HEK293 (cell line): ENCODE results near the gene TBC1D19.
"Not testable (repeated sequence)": the region's sequence is repeated elsewhere in the genome, so short reads cannot be mapped to it uniquely, and the experiment has no call there.

Source experiments
- CTCF ChIA-PET: fragments of 350-600 bp; formaldehyde crosslinking; extraction: SDS; loops from one replicate; lab custom pipeline; 2021; ENCODE audit warnings: antibody characterized with exemption; lab: Yijun Ruan, JAX
- POLR2A ChIA-PET: fragments of 300-600 bp; formaldehyde crosslinking; extraction: SDS; loops from one replicate; lab custom pipeline; 2020; ENCODE audit warnings: antibody characterized with exemption, inconsistent platforms; lab: Yijun Ruan, JAX
- H3K27ac ChIP-seq: fragments of 200-500 bp; sonication (Bioruptor generic); 2 replicates; pipeline ENCODE4 v1.5.1; 2014; ENCODE audit warnings: low read depth, low read length, control low read depth, inconsistent platforms; ENCODE audit errors: extremely low read depth
- H3K36me3 ChIP-seq, 2 experiments: fragments of 200-500 bp in 1 of 2; sonication (Bioruptor generic) in 1 of 2; 1 replicate in 1 of 2; 2 replicates in 1 of 2; pipeline ENCODE4 v1.5.1; 2014 to 2017; ENCODE audit warnings: inconsistent platforms in 2 of 2, low read length in 2 of 2; ENCODE audit not compliant: control insufficient read depth in 2 of 2, insufficient read depth in 1 of 2
- H3K4me1 ChIP-seq: fragments of 200-500 bp; sonication (Bioruptor generic); 2 replicates; pipeline ENCODE4 v1.5.1; 2014; ENCODE audit warnings: mild to moderate bottlenecking, low read length, inconsistent platforms; ENCODE audit not compliant: control insufficient read depth, insufficient read depth
- H3K4me3 ChIP-seq: 2 replicates; pipeline ENCODE4 v1.5.1; 2011; ENCODE audit warnings: low read depth, mild to moderate bottlenecking, control low read depth, low read length, moderate library complexity
- H3K9me3 ChIP-seq: fragments of 200-500 bp; sonication (Bioruptor generic); 2 replicates; pipeline ENCODE4 v1.5.1; 2014; ENCODE audit warnings: low read depth, low read length, inconsistent platforms; ENCODE audit not compliant: control insufficient read depth, insufficient read depth
- KLF10 ChIP-seq: fragments of 450-650 bp; IDR thresholded peaks from 2 replicates; pipeline ENCODE4 v1.5.1; 2018; ENCODE audit warnings: missing biosample characterization, mild to moderate bottlenecking, missing genetic modification characterization
- SETDB1 ChIP-seq: IDR thresholded peaks from one replicate; pipeline ENCODE4 v1.6.1; 2017; ENCODE audit warnings: mild to moderate bottlenecking, low read length, moderate library complexity, mixed read lengths; ENCODE audit not compliant: insufficient read length
- ZBTB21 ChIP-seq: fragments of 450-650 bp; formaldehyde crosslinking; IDR thresholded peaks from 2 replicates; pipeline ENCODE4 v1.5.1; 2017; ENCODE audit warnings: missing biosample characterization, missing genetic modification characterization
- ZBTB8A ChIP-seq: fragments of 450-650 bp; formaldehyde crosslinking; IDR thresholded peaks from 2 replicates; pipeline ENCODE4 v1.5.1; 2016; ENCODE audit warnings: missing biosample characterization, missing genetic modification characterization
- ZNF140 ChIP-seq: fragments of 450-650 bp; formaldehyde crosslinking; IDR thresholded peaks from 2 replicates; pipeline ENCODE4 v1.5.1; 2016; ENCODE audit warnings: missing biosample characterization, missing genetic modification characterization
- ZNF239 ChIP-seq: fragments of 450-650 bp; formaldehyde crosslinking; IDR thresholded peaks from 2 replicates; pipeline ENCODE4 v1.5.1; 2016; ENCODE audit warnings: missing biosample characterization, missing genetic modification characterization
- ZNF266 ChIP-seq: fragments of 450-650 bp; formaldehyde crosslinking; IDR thresholded peaks from 2 replicates; pipeline ENCODE4 v1.5.1; 2016; ENCODE audit warnings: missing biosample characterization, missing genetic modification characterization, low read depth
- ZNF48 ChIP-seq: fragments of 450-650 bp; formaldehyde crosslinking; IDR thresholded peaks from 2 replicates; pipeline ENCODE4 v1.5.1; 2016; ENCODE audit warnings: missing biosample characterization, missing genetic modification characterization
- ZNF501 ChIP-seq: fragments of 450-650 bp; formaldehyde crosslinking; IDR thresholded peaks from 2 replicates; pipeline ENCODE4 v1.5.1; 2016; ENCODE audit warnings: missing biosample characterization, missing genetic modification characterization
- ZNF510 ChIP-seq: fragments of 450-650 bp; formaldehyde crosslinking; IDR thresholded peaks from 2 replicates; pipeline ENCODE4 v1.5.1; 2018; ENCODE audit warnings: mild to moderate bottlenecking, missing genetic modification characterization, missing biosample characterization; ENCODE audit not compliant: insufficient replicate concordance
- ZNF530 ChIP-seq: fragments of 450-650 bp; formaldehyde crosslinking; IDR thresholded peaks from 2 replicates; pipeline ENCODE4 v1.5.1; 2016; ENCODE audit warnings: low read depth, missing biosample characterization, missing genetic modification characterization
- ZNF555 ChIP-seq: fragments of 450-650 bp; formaldehyde crosslinking; conservative IDR thresholded peaks from 2 replicates; pipeline ENCODE4 v1.5.1; 2017; ENCODE audit warnings: missing biosample characterization, mild to moderate bottlenecking, missing genetic modification characterization, inconsistent platforms
- ZNF621 ChIP-seq: fragments of 450-650 bp; formaldehyde crosslinking; IDR thresholded peaks from 2 replicates; pipeline ENCODE4 v1.5.1; 2017; ENCODE audit warnings: missing biosample characterization, missing genetic modification characterization
- ZNF626 ChIP-seq: fragments of 450-650 bp; sonication (Bioruptor Pico); formaldehyde crosslinking; IDR thresholded peaks from 2 replicates; pipeline ENCODE4 v1.5.1; 2018; ENCODE audit warnings: missing biosample characterization, missing genetic modification characterization, inconsistent platforms
- ZNF664 ChIP-seq: fragments of 450-650 bp; formaldehyde crosslinking; IDR thresholded peaks from 2 replicates; pipeline ENCODE4 v1.5.1; 2016; ENCODE audit warnings: missing biosample characterization, missing genetic modification characterization
- ZNF791 ChIP-seq: fragments of 450-650 bp; formaldehyde crosslinking; IDR thresholded peaks from 2 replicates; pipeline ENCODE4 v1.5.1; 2016; ENCODE audit warnings: missing biosample characterization, missing genetic modification characterization
- ZSCAN30 ChIP-seq: fragments of 450-650 bp; IDR thresholded peaks from 2 replicates; pipeline ENCODE4 v1.5.1; 2018; ENCODE audit warnings: missing biosample characterization, mild to moderate bottlenecking, missing genetic modification characterization, moderate library complexity
- TF ChIP-seq, protein P1 (sequence below): fragments of 450-650 bp; formaldehyde crosslinking; IDR thresholded peaks from 2 replicates; pipeline ENCODE4 v1.5.1; 2016; ENCODE audit warnings: missing biosample characterization, missing genetic modification characterization
- TF ChIP-seq, protein P2 (sequence below): fragments of 450-650 bp; formaldehyde crosslinking; IDR thresholded peaks from 2 replicates; pipeline ENCODE4 v1.5.1; 2016; ENCODE audit warnings: missing biosample characterization, missing genetic modification characterization
- TF ChIP-seq, protein P3 (sequence below): fragments of 450-650 bp; formaldehyde crosslinking; IDR thresholded peaks from 2 replicates; pipeline ENCODE4 v1.5.0; 2017; ENCODE audit warnings: missing biosample characterization, missing genetic modification characterization, borderline replicate concordance

The TBC1D19 gene

DNA sequence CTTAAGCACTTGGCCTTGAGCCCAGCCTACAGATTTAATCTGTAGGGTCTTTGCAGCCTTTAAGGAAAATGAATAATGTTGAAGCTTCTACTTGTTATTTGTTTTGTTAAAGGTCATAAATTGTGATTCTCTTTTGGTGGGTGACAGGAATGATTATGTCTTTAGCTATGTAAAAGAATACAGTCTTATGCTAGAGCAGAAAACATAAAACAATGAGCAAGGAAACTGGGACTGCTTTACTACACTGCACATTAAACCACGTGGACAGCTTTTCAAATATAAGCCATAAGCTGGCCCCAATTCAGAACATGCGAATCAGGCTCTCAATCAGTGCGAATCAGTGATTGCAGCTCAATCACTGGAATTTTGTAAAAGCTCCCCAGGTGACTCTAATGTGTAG, 40.9 kb upstream of the TBC1D19 start:
- Histone ChIP-seq H3K4me3 (no peak overlapping the region), H3K9me3 (no peaks in the 10 kb centered on the region), H3K27ac (no peak overlapping the region), H3K4me1 (no peaks in the 10 kb centered on the region), H3K36me3 (no peaks in the 10 kb centered on the region)
- ChIA-PET CTCF (interaction anchor here (0.7 kb wide), 1 partner anchor 378 kb away, joined by 4 read pairs; no protein-coding TSS in a partner anchor), POLR2A (no interaction called here)
- TF ChIP-seq ZNF621 = no peak
- TF ChIP-seq, protein P1, sequence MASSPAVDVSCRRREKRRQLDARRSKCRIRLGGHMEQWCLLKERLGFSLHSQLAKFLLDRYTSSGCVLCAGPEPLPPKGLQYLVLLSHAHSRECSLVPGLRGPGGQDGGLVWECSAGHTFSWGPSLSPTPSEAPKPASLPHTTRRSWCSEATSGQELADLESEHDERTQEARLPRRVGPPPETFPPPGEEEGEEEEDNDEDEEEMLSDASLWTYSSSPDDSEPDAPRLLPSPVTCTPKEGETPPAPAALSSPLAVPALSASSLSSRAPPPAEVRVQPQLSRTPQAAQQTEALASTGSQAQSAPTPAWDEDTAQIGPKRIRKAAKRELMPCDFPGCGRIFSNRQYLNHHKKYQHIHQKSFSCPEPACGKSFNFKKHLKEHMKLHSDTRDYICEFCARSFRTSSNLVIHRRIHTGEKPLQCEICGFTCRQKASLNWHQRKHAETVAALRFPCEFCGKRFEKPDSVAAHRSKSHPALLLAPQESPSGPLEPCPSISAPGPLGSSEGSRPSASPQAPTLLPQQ (tag by site-specific recombination) = no peak
- TF ChIP-seq ZSCAN30 = no peak

DNA sequence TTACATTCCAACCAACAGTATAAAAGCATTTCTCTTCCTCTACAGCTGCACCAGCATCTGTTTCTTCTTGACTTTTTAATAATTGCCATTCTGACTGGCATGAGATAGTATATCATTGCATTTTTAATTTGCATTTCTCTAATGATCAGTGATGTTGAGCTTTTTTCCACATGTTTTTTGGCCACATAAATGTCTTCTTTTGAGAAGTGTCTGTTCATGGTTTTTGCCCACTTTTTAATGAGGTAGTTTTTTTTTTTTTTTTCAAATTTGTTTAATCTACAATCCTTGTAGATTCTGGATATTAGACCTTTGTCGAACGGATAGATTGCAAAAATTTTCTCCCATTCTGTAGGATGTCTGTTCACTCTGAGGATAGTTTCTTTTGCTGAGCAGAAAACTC, 39.5 kb upstream of the TBC1D19 start:
- H3K9me3 ChIP-seq = no peaks in the 10 kb centered on the region
- TF ChIP-seq SETDB1 (peak; percentile 30), KLF10 (tag by site-specific recombination) (no peak)
- no peaks in the 10 kb centered on the region for H3K4me1 ChIP-seq
- no peaks in the 10 kb centered on the region for H3K36me3 ChIP-seq
- ChIA-PET CTCF (no interaction called here), POLR2A (no interaction called here)
- H3K4me3 ChIP-seq = no peak overlapping the region
- no peak overlapping the region for H3K27ac ChIP-seq

DNA sequence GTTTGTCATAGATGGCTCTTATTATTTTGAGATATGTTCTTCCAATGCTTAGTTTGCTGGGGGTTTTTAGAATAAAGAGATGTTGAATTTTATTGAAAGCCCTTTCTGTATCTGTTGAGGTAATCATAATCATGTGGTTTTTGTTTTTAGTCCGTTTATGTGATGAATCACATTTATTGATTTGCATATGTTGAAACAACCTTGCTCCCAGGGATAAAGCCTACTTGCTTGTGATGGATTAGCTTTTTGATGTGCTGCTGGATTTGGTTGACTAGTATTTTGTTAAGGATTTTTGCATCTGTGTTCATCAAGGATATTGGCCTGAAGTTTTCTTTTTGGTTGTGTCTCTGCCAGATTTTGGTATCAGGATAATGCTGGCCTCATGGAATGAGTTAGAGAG, 35.5 kb upstream of the TBC1D19 start:
- H3K4me1 ChIP-seq, POLR2A ChIA-PET, H3K36me3 ChIP-seq, H3K9me3 ChIP-seq, H3K27ac ChIP-seq, H3K4me3 ChIP-seq, CTCF ChIA-PET: not testable (repeated sequence)

DNA sequence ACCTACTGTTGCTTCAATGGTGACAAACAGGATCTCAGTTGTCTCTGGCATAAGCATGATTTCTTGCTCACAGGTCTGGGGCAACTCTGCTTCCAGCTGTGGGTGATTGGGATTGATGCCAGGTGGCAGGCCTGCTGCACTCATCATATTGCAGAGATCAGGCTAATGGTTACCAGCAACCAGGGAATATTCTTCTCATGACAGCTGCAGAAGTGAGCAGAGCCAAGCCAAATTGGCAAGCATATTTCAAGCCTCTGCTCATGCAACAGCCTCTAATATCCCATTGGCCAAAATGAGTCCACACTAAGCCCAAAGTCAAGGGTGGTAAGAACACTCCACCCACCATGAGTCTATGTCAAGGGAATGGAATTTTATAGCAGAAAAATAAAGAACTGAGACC, 26.7 kb upstream of the TBC1D19 start:
- ChIA-PET POLR2A (no interaction called here), CTCF (no interaction called here)
- Histone ChIP-seq H3K36me3 (no peaks in the 10 kb centered on the region), H3K4me3 (no peak overlapping the region), H3K27ac (no peak overlapping the region), H3K4me1 (no peaks in the 10 kb centered on the region), H3K9me3 (no peaks in the 10 kb centered on the region)
- TF ChIP-seq, protein P2, sequence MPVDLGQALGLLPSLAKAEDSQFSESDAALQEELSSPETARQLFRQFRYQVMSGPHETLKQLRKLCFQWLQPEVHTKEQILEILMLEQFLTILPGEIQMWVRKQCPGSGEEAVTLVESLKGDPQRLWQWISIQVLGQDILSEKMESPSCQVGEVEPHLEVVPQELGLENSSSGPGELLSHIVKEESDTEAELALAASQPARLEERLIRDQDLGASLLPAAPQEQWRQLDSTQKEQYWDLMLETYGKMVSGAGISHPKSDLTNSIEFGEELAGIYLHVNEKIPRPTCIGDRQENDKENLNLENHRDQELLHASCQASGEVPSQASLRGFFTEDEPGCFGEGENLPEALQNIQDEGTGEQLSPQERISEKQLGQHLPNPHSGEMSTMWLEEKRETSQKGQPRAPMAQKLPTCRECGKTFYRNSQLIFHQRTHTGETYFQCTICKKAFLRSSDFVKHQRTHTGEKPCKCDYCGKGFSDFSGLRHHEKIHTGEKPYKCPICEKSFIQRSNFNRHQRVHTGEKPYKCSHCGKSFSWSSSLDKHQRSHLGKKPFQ (tag by site-specific recombination) = no peak
- TF ChIP-seq ZNF266 (tag by site-specific recombination) = peak; percentile 55; the same call in 1 of the 2 replicates

DNA sequence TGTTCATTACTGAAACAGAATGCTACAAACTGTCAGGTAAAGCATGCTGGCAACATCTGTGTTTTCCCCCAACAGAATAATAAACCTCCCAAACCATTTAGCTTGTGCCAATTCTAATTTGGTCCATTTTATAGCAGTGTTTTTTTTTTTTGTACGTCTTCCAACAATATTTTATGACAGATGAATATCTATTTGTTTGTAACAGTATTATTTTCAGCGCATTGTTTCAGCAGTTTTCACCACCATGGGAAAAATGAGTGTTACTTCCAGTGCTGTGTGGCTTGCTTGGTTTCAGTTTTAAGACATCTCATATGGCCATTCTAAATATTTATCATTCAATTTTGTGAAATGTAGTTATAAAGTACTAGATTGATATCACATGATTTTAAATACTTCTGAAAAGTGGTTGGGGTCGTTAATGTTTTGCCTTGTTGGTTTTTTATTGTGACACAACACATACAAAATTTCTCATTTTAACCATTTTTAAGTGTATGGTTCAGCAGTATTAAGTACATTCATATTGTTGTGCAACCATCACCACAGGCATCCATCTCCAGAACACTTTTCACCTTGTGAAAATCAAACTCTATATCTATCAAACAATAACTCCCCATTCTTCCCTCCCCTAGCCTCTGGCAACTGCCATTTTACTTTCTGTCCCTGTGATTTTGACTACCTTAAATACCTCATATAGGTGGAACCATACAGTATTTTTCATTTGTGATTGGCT, 25.6 kb upstream of the TBC1D19 start:
- POLR2A ChIA-PET = no interaction called here
- TF ChIP-seq, protein P3, sequence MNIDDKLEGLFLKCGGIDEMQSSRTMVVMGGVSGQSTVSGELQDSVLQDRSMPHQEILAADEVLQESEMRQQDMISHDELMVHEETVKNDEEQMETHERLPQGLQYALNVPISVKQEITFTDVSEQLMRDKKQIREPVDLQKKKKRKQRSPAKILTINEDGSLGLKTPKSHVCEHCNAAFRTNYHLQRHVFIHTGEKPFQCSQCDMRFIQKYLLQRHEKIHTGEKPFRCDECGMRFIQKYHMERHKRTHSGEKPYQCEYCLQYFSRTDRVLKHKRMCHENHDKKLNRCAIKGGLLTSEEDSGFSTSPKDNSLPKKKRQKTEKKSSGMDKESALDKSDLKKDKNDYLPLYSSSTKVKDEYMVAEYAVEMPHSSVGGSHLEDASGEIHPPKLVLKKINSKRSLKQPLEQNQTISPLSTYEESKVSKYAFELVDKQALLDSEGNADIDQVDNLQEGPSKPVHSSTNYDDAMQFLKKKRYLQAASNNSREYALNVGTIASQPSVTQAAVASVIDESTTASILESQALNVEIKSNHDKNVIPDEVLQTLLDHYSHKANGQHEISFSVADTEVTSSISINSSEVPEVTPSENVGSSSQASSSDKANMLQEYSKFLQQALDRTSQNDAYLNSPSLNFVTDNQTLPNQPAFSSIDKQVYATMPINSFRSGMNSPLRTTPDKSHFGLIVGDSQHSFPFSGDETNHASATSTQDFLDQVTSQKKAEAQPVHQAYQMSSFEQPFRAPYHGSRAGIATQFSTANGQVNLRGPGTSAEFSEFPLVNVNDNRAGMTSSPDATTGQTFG (tag by site-specific recombination) = no peak
- TF ChIP-seq ZNF239 (tag by site-specific recombination) (no peak), ZNF664 (no peak), ZNF530 (tag by site-specific recombination) (no peak), ZNF501 (tag by site-specific recombination) (no peak), ZNF140 (tag by site-specific recombination) (no peak), ZNF48 (tag by site-specific recombination) (no peak), ZNF626 (no peak), ZNF791 (no peak), ZNF510 (no peak), ZBTB8A (tag by site-specific recombination) (no peak), ZBTB21 (tag by site-specific recombination) (no peak), ZNF555 (no peak)

More for the DNA sequence above, 25.6 kb upstream of the TBC1D19 start:
- CTCF ChIA-PET = no interaction called here
- Histone ChIP-seq H3K36me3 (no peaks in the 10 kb centered on the region), H3K27ac (no peak overlapping the region), H3K4me3 (no peak overlapping the region), H3K4me1 (no peaks in the 10 kb centered on the region), H3K9me3 (no peaks in the 10 kb centered on the region)
